ENCODE measurements around the gene METRN.
"Not testable (repeated sequence)": the region's sequence is repeated elsewhere in the genome, so short reads cannot be mapped to it uniquely, and the experiment has no call there.

GRCh38 chr16:742894-743293, 28.0 kb downstream of the METRN start:
- TF ChIP-seq CTCF, POLR2A (IDR thresholded peaks at IDR 0.05): not testable (repeated sequence)

Data from body of pancreas (tissue), 4 donors.